Measurements from ENCODE around the gene ZNF30.

The ZNF30 gene

DNA sequence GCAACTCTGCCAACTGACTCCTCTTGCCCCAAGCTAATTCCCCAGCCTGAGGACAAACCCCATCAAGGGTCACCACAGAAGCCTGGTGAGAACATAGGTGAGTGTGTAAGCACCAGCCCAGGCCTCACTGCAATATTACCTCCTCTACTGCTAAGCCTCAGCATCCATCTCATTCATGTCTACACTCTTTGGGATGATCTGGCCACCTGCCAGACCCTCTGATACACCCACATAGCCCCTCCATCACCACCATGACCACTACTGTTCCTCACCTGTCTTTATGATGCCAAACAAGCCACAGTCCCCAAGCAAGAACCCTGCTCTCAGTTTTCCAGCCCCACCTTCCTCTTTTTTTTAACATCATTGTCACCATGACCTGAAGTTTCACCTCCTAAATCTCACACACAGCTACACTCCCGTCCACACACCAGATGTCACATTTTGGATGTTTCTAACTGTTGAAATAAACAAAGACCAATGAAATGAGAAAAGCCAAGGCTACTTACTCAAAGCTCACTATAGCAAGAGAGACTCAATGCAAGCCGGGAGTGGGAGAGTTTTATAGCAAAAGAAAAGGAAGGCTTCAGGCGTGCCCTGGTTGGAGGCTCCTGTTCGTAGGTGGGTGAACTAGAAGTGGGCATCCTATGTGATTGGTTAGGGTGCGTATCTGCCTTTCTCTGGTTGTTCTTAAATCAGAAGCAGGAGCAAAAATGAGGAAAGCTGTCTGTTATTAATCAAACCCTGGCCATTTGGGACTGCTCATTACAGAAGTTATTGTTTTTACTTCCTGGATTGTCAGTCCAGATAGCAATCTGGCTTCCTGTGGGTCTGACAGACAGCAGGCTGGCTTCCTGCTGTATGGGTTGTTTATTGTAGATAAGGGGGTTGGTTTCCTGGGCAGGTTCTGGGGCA, 35.3 kb downstream of the ZNF30 start (continued):
- TF ChIP-seq ZFHX2 (tag by site-specific recombination; conservative IDR thresholded peaks at IDR 0.05) = peak; percentile 37; the same call in 1 of the 2 replicates
- TF ChIP-seq ZBTB21 (tag by site-specific recombination; IDR thresholded peaks at IDR 0.05) = peak; percentile 59; the same call in 1 of the 2 replicates
- no peak for TF ChIP-seq RBAK (tag by site-specific recombination; IDR thresholded peaks at IDR 0.05)
- no peak for TF ChIP-seq ZNF48 (tag by site-specific recombination; IDR thresholded peaks at IDR 0.05)
- peak; percentile 61 for TF ChIP-seq OSR2 (tag by site-specific recombination; IDR thresholded peaks at IDR 0.05)
- no peak for TF ChIP-seq ZNF10 (tag by site-specific recombination; IDR thresholded peaks at IDR 0.05)
- no peak for TF ChIP-seq ZNF843 (tag by site-specific recombination; IDR thresholded peaks at IDR 0.05)
- TF ChIP-seq SP2 (tag by site-specific recombination; IDR thresholded peaks at IDR 0.05) = peak; percentile 54
- TF ChIP-seq, protein P1, sequence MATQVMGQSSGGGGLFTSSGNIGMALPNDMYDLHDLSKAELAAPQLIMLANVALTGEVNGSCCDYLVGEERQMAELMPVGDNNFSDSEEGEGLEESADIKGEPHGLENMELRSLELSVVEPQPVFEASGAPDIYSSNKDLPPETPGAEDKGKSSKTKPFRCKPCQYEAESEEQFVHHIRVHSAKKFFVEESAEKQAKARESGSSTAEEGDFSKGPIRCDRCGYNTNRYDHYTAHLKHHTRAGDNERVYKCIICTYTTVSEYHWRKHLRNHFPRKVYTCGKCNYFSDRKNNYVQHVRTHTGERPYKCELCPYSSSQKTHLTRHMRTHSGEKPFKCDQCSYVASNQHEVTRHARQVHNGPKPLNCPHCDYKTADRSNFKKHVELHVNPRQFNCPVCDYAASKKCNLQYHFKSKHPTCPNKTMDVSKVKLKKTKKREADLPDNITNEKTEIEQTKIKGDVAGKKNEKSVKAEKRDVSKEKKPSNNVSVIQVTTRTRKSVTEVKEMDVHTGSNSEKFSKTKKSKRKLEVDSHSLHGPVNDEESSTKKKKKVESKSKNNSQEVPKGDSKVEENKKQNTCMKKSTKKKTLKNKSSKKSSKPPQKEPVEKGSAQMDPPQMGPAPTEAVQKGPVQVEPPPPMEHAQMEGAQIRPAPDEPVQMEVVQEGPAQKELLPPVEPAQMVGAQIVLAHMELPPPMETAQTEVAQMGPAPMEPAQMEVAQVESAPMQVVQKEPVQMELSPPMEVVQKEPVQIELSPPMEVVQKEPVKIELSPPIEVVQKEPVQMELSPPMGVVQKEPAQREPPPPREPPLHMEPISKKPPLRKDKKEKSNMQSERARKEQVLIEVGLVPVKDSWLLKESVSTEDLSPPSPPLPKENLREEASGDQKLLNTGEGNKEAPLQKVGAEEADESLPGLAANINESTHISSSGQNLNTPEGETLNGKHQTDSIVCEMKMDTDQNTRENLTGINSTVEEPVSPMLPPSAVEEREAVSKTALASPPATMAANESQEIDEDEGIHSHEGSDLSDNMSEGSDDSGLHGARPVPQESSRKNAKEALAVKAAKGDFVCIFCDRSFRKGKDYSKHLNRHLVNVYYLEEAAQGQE (tag by site-specific recombination; IDR thresholded peaks at IDR 0.05) = no peak
- TF ChIP-seq KLF10 (tag by site-specific recombination; IDR thresholded peaks at IDR 0.05) = no peak
- no peak for TF ChIP-seq GLIS2 (tag by site-specific recombination; IDR thresholded peaks at IDR 0.05)
- TF ChIP-seq GFI1B (tag by site-specific recombination; IDR thresholded peaks at IDR 0.05) = no peak
- TF ChIP-seq ZNF221 (tag by site-specific recombination; IDR thresholded peaks at IDR 0.05; ENCODE audit: borderline replicate concordance) = no peak
- TF ChIP-seq ZNF223 (tag by site-specific recombination; IDR thresholded peaks at IDR 0.05) = no peak
- TF ChIP-seq PRDM4 (tag by site-specific recombination; IDR thresholded peaks at IDR 0.05) = no peak
- no peak for TF ChIP-seq ZNF707 (tag by site-specific recombination; IDR thresholded peaks at IDR 0.05)
- TF ChIP-seq, protein P2, sequence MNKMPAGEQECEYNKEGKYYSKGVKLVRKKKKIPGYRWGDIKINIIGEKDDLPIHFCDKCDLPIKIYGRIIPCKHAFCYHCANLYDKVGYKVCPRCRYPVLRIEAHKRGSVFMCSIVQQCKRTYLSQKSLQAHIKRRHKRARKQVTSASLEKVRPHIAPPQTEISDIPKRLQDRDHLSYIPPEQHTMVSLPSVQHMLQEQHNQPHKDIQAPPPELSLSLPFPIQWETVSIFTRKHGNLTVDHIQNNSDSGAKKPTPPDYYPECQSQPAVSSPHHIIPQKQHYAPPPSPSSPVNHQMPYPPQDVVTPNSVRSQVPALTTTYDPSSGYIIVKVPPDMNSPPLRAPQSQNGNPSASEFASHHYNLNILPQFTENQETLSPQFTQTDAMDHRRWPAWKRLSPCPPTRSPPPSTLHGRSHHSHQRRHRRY (tag by site-specific recombination; IDR thresholded peaks at IDR 0.05) = no peak
- TF ChIP-seq ZNF473 (tag by site-specific recombination; IDR thresholded peaks at IDR 0.05) = no peak
- no peak for TF ChIP-seq SALL2 (tag by site-specific recombination; IDR thresholded peaks at IDR 0.05; ENCODE audit: borderline replicate concordance)
- TF ChIP-seq, protein P3, sequence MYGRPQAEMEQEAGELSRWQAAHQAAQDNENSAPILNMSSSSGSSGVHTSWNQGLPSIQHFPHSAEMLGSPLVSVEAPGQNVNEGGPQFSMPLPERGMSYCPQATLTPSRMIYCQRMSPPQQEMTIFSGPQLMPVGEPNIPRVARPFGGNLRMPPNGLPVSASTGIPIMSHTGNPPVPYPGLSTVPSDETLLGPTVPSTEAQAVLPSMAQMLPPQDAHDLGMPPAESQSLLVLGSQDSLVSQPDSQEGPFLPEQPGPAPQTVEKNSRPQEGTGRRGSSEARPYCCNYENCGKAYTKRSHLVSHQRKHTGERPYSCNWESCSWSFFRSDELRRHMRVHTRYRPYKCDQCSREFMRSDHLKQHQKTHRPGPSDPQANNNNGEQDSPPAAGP (tag by site-specific recombination; IDR thresholded peaks at IDR 0.05) = no peak
- TF ChIP-seq ZNF701 (tag by site-specific recombination; IDR thresholded peaks at IDR 0.05) = no peak
- no peak for TF ChIP-seq ZNF202 (tag by site-specific recombination; IDR thresholded peaks at IDR 0.05; ENCODE audit: borderline replicate concordance)
- TF ChIP-seq BCL11A (tag by site-specific recombination; IDR thresholded peaks at IDR 0.05; ENCODE audit: low read depth) = no peak
